ENCODE data around the gene LRRN3. TPM values are rescaled to one million over a fixed set of nuclear protein-coding genes. Genes with fewer than 3 reads are reported as not detected.

LRRN3 gene
- total RNA-seq, 1 experiment from 2014 or later = not detected

DNA sequence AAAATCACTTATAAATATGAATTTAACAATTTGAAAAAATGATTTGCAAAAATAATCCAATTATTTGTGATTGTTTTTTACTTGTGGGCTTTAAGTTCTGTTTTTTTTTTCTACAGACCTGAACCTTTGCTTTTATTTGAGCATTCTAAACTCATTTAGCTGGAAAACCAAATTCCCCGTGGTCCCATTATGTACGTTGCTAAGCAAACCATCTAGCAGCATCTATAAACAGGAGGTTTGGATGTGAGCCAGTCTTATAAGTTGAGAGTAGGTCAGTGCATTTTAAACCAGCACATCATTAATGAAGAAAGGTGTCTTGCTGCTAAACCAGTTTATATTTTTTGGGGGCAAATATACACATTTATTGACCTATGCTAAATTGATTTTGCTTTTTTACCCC, 77.3 kb downstream of the LRRN3 start:
- Histone ChIP-seq H3K9me2 (replicated peaks; ENCODE audit: insufficient read depth, low read length) (no peaks in the 10 kb centered on the region), H2AFZ (ENCODE audit: low read length) (no peak overlapping the region), H4K20me1 (ENCODE audit: insufficient read depth, low read depth, low read length) (no peaks in the 10 kb centered on the region), H3K4me1 (ENCODE audit: low read length) (no peaks in the 10 kb centered on the region), H3K4me3 (ENCODE audit: low read length) (no peak overlapping the region), H3K9me3 (ENCODE audit: low read length) (peaks cover 9% of the 10 kb centered on the region), H3K36me3 (ENCODE audit: insufficient read depth, low read length) (no peaks in the 10 kb centered on the region), H3K4me2 (ENCODE audit: low read depth, low read length, poor library complexity, severe bottlenecking) (no peak overlapping the region), H3K79me2 (ENCODE audit: low read length) (no peaks in the 10 kb centered on the region), H3K27me3 (ENCODE audit: low read length) (no peaks in the 10 kb centered on the region), H3K27ac (ENCODE audit: low read length) (no peak overlapping the region), H3K9ac (ENCODE audit: low read length) (no peak overlapping the region)
- DNase-seq = no peak

- H3K4me2 ChIP-seq (ENCODE audit: low read depth, low read length, poor library complexity, severe bottlenecking) = no peak overlapping the region
- H2AFZ ChIP-seq (ENCODE audit: low read length) = no peak overlapping the region
- no peaks in the 10 kb centered on the region for H3K27me3 ChIP-seq (ENCODE audit: low read length)
- H3K4me1 ChIP-seq (ENCODE audit: low read length) = no peaks in the 10 kb centered on the region
- no peaks in the 10 kb centered on the region for H3K9me2 ChIP-seq (replicated peaks; ENCODE audit: insufficient read depth, low read length)
- H4K20me1 ChIP-seq (ENCODE audit: insufficient read depth, low read depth, low read length) = no peaks in the 10 kb centered on the region
- H3K4me3 ChIP-seq (ENCODE audit: low read length) = no peak overlapping the region
- DNase-seq = no peak
- no peak overlapping the region for H3K9ac ChIP-seq (ENCODE audit: low read length)
- H3K36me3 ChIP-seq (ENCODE audit: insufficient read depth, low read length) = no peaks in the 10 kb centered on the region
- H3K79me2 ChIP-seq (ENCODE audit: low read length) = no peaks in the 10 kb centered on the region
- no peak overlapping the region for H3K27ac ChIP-seq (ENCODE audit: low read length)
- H3K9me3 ChIP-seq (ENCODE audit: low read length) = peaks cover 8% of the 10 kb centered on the region
Observed at GRCh38 chr7:111172564-111173257, 81.8 kb downstream of the LRRN3 start.

- H4K20me1 ChIP-seq (ENCODE audit: insufficient read depth, low read depth, low read length) = no peaks in the 10 kb centered on the region
- no peaks in the 10 kb centered on the region for H3K27me3 ChIP-seq (ENCODE audit: low read length)
- no peaks in the 10 kb centered on the region for H3K36me3 ChIP-seq (ENCODE audit: insufficient read depth, low read length)
- no peak overlapping the region for H3K9ac ChIP-seq (ENCODE audit: low read length)
- no peak overlapping the region for H2AFZ ChIP-seq (ENCODE audit: low read length)
- H3K79me2 ChIP-seq (ENCODE audit: low read length) = no peaks in the 10 kb centered on the region
- no peak for DNase-seq
- no peak overlapping the region for H3K4me2 ChIP-seq (ENCODE audit: low read depth, low read length, poor library complexity, severe bottlenecking)
- peaks cover 7% of the 10 kb centered on the region; the same call in 1 of the 2 replicates for H3K9me3 ChIP-seq (ENCODE audit: low read length)
- H3K4me3 ChIP-seq (ENCODE audit: low read length) = no peak overlapping the region
- no peaks in the 10 kb centered on the region for H3K4me1 ChIP-seq (ENCODE audit: low read length)
- H3K9me2 ChIP-seq (replicated peaks; ENCODE audit: insufficient read depth, low read length) = no peaks in the 10 kb centered on the region
- H3K27ac ChIP-seq (ENCODE audit: low read length) = no peak overlapping the region
Observed at GRCh38 chr7:111173528-111173927, 82.6 kb downstream of the LRRN3 start.

- no peaks in the 10 kb centered on the region for H3K36me3 ChIP-seq (ENCODE audit: insufficient read depth, low read length)
- no peaks in the 10 kb centered on the region for H4K20me1 ChIP-seq (ENCODE audit: insufficient read depth, low read depth, low read length)
- peaks cover 7% of the 10 kb centered on the region; the same call in 1 of the 2 replicates for H3K9me3 ChIP-seq (ENCODE audit: low read length)
- no peak overlapping the region for H3K4me2 ChIP-seq (ENCODE audit: low read depth, low read length, poor library complexity, severe bottlenecking)
- H3K27ac ChIP-seq (ENCODE audit: low read length) = no peak overlapping the region
- no peaks in the 10 kb centered on the region for H3K9me2 ChIP-seq (replicated peaks; ENCODE audit: insufficient read depth, low read length)
- no peaks in the 10 kb centered on the region for H3K79me2 ChIP-seq (ENCODE audit: low read length)
- H3K4me3 ChIP-seq (ENCODE audit: low read length) = no peak overlapping the region
- H2AFZ ChIP-seq (ENCODE audit: low read length) = no peak overlapping the region
- no peaks in the 10 kb centered on the region for H3K4me1 ChIP-seq (ENCODE audit: low read length)
- DNase-seq = no peak
- no peak overlapping the region for H3K9ac ChIP-seq (ENCODE audit: low read length)
- H3K27me3 ChIP-seq (ENCODE audit: low read length) = no peaks in the 10 kb centered on the region
Observed at GRCh38 chr7:111173990-111174389, 83.1 kb downstream of the LRRN3 start.

DNA sequence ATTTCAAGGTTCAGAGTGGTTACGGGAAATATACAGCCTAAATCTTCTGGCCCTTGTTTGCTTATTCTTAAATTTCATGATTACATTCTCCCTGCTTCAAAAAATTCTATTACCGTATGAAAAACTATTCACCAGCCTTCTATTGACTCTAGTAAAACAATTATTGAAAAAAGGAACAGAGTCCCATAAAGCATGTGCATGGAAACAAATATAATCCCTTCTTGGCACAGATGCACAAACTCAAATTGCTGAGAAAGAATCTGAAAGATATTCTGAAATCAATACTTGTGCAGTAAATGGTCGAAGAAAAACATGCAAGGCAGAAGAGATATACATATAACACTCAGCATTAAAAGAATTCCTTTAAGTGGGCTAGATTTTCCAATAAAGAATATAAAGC, 83.6 kb downstream of the LRRN3 start:
- no peak for DNase-seq

More for the DNA sequence above, 83.6 kb downstream of the LRRN3 start:
- Histone ChIP-seq H3K9me2 (replicated peaks; ENCODE audit: insufficient read depth, low read length) (no peaks in the 10 kb centered on the region), H3K36me3 (ENCODE audit: insufficient read depth, low read length) (no peaks in the 10 kb centered on the region), H3K27ac (ENCODE audit: low read length) (no peak overlapping the region), H3K4me2 (ENCODE audit: low read depth, low read length, poor library complexity, severe bottlenecking) (no peak overlapping the region), H2AFZ (ENCODE audit: low read length) (no peak overlapping the region), H3K4me1 (ENCODE audit: low read length) (no peaks in the 10 kb centered on the region), H3K79me2 (ENCODE audit: low read length) (no peaks in the 10 kb centered on the region), H3K9ac (ENCODE audit: low read length) (no peak overlapping the region), H3K27me3 (ENCODE audit: low read length) (no peaks in the 10 kb centered on the region), H4K20me1 (ENCODE audit: insufficient read depth, low read depth, low read length) (no peaks in the 10 kb centered on the region), H3K9me3 (ENCODE audit: low read length) (peaks cover 7% of the 10 kb centered on the region; the same call in 1 of the 2 replicates), H3K4me3 (ENCODE audit: low read length) (no peak overlapping the region)

Measured in Karpas-422 (cell line).